ENCODE data around the gene CBX5. TPM values are rescaled to one million over a fixed set of nuclear protein-coding genes. Genes with fewer than 3 reads are reported as not detected.
A peak's percentile ranks its signal among the peaks of the same experiment; 100 is the strongest.

CBX5 gene
- total and polyA plus RNA-seq, 9 of the 15 experiments (the other 6 are each of a cell fraction or from before 2014, with no cell fraction given), result 32.6 to 102 (median 59.2) TPM

DNA sequence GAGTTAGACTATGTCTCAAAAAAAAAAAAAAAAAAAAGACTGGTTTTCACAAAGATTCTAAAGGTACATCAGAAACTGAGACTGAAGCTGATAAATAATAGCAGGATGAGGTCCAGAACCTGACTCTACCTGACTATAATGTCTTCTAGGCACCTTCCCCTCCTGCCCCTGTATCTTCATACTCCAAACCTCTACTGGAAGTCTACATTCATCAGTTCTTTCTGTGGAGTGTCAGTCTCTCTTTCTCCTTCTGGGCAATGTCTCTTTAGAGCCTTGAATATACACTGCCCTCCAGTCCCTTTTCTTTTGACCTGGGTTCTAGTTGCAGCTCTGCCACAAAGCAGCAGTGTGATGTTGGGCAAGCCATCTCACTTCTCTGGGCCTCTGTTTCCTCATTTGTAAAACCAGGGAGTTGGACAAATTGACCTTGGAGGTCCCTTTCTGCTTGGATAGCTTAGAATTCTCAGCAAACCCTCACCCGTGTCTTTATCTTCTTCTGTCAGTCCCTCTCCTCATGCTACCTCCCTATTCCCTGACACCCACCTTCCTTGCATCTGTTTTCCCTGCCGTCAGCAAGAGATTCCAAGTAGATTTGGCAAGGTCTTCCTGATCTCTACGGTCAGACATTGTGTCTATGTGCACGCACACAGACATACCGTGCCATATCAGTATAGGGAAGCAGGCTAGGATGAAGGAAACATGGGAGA, 16.6 kb upstream of the CBX5 start (continued):
- TF ChIP-seq SNIP1 (IDR thresholded peaks at IDR 0.05; ENCODE audit: low read depth), result no peak
- TF ChIP-seq, protein P1, sequence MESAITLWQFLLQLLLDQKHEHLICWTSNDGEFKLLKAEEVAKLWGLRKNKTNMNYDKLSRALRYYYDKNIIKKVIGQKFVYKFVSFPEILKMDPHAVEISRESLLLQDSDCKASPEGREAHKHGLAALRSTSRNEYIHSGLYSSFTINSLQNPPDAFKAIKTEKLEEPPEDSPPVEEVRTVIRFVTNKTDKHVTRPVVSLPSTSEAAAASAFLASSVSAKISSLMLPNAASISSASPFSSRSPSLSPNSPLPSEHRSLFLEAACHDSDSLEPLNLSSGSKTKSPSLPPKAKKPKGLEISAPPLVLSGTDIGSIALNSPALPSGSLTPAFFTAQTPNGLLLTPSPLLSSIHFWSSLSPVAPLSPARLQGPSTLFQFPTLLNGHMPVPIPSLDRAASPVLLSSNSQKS (CRISPR knock-in tag; IDR thresholded peaks at IDR 0.05), result no peak
- TF ChIP-seq ZZZ3 (IDR thresholded peaks at IDR 0.05), result no peak
- TF ChIP-seq SMARCE1 (IDR thresholded peaks at IDR 0.05), result peak; percentile 62
- TF ChIP-seq RBM14 (IDR thresholded peaks at IDR 0.05; ENCODE audit: borderline replicate concordance, insufficient read depth, low read depth, low read length), result no peak
- TF ChIP-seq, protein P2, sequence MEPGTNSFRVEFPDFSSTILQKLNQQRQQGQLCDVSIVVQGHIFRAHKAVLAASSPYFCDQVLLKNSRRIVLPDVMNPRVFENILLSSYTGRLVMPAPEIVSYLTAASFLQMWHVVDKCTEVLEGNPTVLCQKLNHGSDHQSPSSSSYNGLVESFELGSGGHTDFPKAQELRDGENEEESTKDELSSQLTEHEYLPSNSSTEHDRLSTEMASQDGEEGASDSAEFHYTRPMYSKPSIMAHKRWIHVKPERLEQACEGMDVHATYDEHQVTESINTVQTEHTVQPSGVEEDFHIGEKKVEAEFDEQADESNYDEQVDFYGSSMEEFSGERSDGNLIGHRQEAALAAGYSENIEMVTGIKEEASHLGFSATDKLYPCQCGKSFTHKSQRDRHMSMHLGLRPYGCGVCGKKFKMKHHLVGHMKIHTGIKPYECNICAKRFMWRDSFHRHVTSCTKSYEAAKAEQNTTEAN (CRISPR knock-in tag; IDR thresholded peaks at IDR 0.05), result no peak
- TF ChIP-seq TAL1 (IDR thresholded peaks at IDR 0.05), result peak; percentile 70
- no peak for TF ChIP-seq TCF7L2 (IDR thresholded peaks at IDR 0.05; ENCODE audit: low read depth, low read length)
- TF ChIP-seq ZNF263 (CRISPR knock-in tag; IDR thresholded peaks at IDR 0.05; ENCODE audit: borderline replicate concordance), result no peak; the same call in 1 of the 2 replicates
- no peak for TF ChIP-seq GABPA (tag; conservative IDR thresholded peaks at IDR 0.05; ENCODE audit: low read depth)
- TF ChIP-seq EP300 (IDR thresholded peaks at IDR 0.05; ENCODE audit: low read length), result peak; percentile 72
- TF ChIP-seq GATAD2A (IDR thresholded peaks at IDR 0.05), result 0 out of 2 replicates have a peak, but pooled peaks have one; percentile 20
- no peak for TF ChIP-seq JUNB (CRISPR knock-in tag; conservative IDR thresholded peaks at IDR 0.05)
- TF ChIP-seq, protein P3, sequence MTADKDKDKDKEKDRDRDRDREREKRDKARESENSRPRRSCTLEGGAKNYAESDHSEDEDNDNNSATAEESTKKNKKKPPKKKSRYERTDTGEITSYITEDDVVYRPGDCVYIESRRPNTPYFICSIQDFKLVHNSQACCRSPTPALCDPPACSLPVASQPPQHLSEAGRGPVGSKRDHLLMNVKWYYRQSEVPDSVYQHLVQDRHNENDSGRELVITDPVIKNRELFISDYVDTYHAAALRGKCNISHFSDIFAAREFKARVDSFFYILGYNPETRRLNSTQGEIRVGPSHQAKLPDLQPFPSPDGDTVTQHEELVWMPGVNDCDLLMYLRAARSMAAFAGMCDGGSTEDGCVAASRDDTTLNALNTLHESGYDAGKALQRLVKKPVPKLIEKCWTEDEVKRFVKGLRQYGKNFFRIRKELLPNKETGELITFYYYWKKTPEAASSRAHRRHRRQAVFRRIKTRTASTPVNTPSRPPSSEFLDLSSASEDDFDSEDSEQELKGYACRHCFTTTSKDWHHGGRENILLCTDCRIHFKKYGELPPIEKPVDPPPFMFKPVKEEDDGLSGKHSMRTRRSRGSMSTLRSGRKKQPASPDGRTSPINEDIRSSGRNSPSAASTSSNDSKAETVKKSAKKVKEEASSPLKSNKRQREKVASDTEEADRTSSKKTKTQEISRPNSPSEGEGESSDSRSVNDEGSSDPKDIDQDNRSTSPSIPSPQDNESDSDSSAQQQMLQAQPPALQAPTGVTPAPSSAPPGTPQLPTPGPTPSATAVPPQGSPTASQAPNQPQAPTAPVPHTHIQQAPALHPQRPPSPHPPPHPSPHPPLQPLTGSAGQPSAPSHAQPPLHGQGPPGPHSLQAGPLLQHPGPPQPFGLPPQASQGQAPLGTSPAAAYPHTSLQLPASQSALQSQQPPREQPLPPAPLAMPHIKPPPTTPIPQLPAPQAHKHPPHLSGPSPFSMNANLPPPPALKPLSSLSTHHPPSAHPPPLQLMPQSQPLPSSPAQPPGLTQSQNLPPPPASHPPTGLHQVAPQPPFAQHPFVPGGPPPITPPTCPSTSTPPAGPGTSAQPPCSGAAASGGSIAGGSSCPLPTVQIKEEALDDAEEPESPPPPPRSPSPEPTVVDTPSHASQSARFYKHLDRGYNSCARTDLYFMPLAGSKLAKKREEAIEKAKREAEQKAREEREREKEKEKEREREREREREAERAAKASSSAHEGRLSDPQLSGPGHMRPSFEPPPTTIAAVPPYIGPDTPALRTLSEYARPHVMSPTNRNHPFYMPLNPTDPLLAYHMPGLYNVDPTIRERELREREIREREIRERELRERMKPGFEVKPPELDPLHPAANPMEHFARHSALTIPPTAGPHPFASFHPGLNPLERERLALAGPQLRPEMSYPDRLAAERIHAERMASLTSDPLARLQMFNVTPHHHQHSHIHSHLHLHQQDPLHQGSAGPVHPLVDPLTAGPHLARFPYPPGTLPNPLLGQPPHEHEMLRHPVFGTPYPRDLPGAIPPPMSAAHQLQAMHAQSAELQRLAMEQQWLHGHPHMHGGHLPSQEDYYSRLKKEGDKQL (CRISPR knock-in tag; IDR thresholded peaks at IDR 0.05; ENCODE audit: borderline replicate concordance), result no peak
- no peak for TF ChIP-seq POLR2G (IDR thresholded peaks at IDR 0.05; ENCODE audit: low read depth, low read length)
- TF ChIP-seq, protein P4, sequence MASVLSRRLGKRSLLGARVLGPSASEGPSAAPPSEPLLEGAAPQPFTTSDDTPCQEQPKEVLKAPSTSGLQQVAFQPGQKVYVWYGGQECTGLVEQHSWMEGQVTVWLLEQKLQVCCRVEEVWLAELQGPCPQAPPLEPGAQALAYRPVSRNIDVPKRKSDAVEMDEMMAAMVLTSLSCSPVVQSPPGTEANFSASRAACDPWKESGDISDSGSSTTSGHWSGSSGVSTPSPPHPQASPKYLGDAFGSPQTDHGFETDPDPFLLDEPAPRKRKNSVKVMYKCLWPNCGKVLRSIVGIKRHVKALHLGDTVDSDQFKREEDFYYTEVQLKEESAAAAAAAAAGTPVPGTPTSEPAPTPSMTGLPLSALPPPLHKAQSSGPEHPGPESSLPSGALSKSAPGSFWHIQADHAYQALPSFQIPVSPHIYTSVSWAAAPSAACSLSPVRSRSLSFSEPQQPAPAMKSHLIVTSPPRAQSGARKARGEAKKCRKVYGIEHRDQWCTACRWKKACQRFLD (CRISPR knock-in tag; IDR thresholded peaks at IDR 0.05), result no peak
- TF ChIP-seq ATF1 (CRISPR knock-in tag; IDR thresholded peaks at IDR 0.05), result no peak
- no peak for TF ChIP-seq ATF1 (tag; IDR thresholded peaks at IDR 0.05)
